K562 (cell line): ENCODE data around the gene WIPF2. TPM values are rescaled to one million over a fixed set of nuclear protein-coding genes. Genes with fewer than 3 reads are reported as not detected.

Experiments used
- ATAC-seq: fragments of 200-7000 bp; cut with Tn5 transposase; 3 replicates; pipeline ENCODE4 v1.9.1; 2020; ENCODE audit warnings: moderate library complexity
- BruUV-seq: library from RNA; stranded (reverse); fragments of 400-500 nt; replicated peaks from 2 replicates; lab custom pipeline; 2021; lab: Mats Ljungman, UMichigan
- CTCF ChIA-PET: fragments of 300-600 bp; formaldehyde crosslinking; extraction: SDS; loops from one replicate; lab custom pipeline; 2021; ENCODE audit warnings: low intra/inter-chr PET ratio; lab: Yijun Ruan, JAX
- POLR2A ChIA-PET: fragments of 300-600, 350-650 bp; sonication (Branson Sonifier 250); formaldehyde crosslinking; extraction: SDS; loops from one replicate; lab custom pipeline; 2021; ENCODE audit warnings: antibody characterized with exemption, inconsistent platforms; lab: Yijun Ruan, JAX
- DNase-seq, 4 experiments: peaks; one replicate each; pipeline versions ENCODE4 v3.0.0 to v3.0.0-alpha.2; 2011 to 2018; ENCODE audit warnings: low spot score in 3 of 4, mixed read lengths in 3 of 4; ENCODE audit errors: extremely low read depth in 1 of 4
- FAIRE-seq: peaks from 2 replicates; lab custom pipeline; 2011; peaks lifted over from hg19 to GRCh38; lab: Jason Lieb, UNC
- H2AFZ ChIP-seq: 2 replicates; pipeline ENCODE4 v1.6.0; 2011; ENCODE audit warnings: low read depth, low read length, control low read depth, inconsistent platforms
- H3K27ac ChIP-seq: fragments of 200-600 bp; 3 replicates; pipeline ENCODE4 v1.8.0; 2011; ENCODE audit warnings: low read depth, mild to moderate bottlenecking, control low read depth, inconsistent platforms, low read length, moderate library complexity, mixed read lengths; ENCODE audit errors: extremely low read depth
- H3K27me3 ChIP-seq, 2 experiments: fragments of 300-600 bp in 1 of 2; 2 replicates in 1 of 2; 3 replicates in 1 of 2; pipeline versions ENCODE4 v1.6.0 to v1.8.0; 2011; ENCODE audit warnings: inconsistent platforms in 2 of 2, low read length in 2 of 2, mild to moderate bottlenecking in 1 of 2, mixed read lengths in 1 of 2, moderate library complexity in 1 of 2; ENCODE audit not compliant: control insufficient read depth in 2 of 2, insufficient read depth in 2 of 2
- H3K36me3 ChIP-seq: fragments of 300-600 bp; 3 replicates; pipeline ENCODE4 v1.8.0; 2011; ENCODE audit warnings: mild to moderate bottlenecking, low read length, inconsistent platforms; ENCODE audit not compliant: control insufficient read depth, insufficient read depth
- H3K4me1 ChIP-seq, 2 experiments: fragments of 200-600 bp in 1 of 2; replicated peaks in 1 of 2; 2 replicates in 1 of 2; 3 replicates in 1 of 2; pipeline versions ENCODE4 v1.5.1 to v1.8.0; 2011; ENCODE audit warnings: inconsistent platforms in 2 of 2, low read length in 2 of 2, mild to moderate bottlenecking in 1 of 2, mixed read lengths in 1 of 2, moderate library complexity in 1 of 2; ENCODE audit not compliant: control insufficient read depth in 2 of 2, insufficient read depth in 2 of 2
- H3K4me2 ChIP-seq: 2 replicates; pipeline ENCODE4 v1.6.1; 2011; ENCODE audit warnings: low read length, control low read depth, inconsistent platforms, mixed read lengths; ENCODE audit not compliant: insufficient read depth
- H3K4me3 ChIP-seq: fragments of 200-600 bp; sonication (generic), shearing (Covaris generic); 2 replicates; pipeline ENCODE4 v1.5.1; 2016; ENCODE audit warnings: control low read depth, inconsistent platforms
- H3K79me2 ChIP-seq: fragments of 200-600 bp; 3 replicates; pipeline ENCODE4 v1.8.0; 2011; ENCODE audit warnings: low read length, inconsistent platforms; ENCODE audit not compliant: control insufficient read depth, insufficient read depth
- H3K9ac ChIP-seq, 2 experiments: 2 replicates each; pipeline versions ENCODE4 v1.6.0 to v1.6.1; 2011; ENCODE audit warnings: low read depth in 2 of 2, low read length in 2 of 2, control low read depth in 1 of 2, inconsistent platforms in 1 of 2, mild to moderate bottlenecking in 1 of 2, mixed read lengths in 1 of 2; ENCODE audit not compliant: insufficient read depth in 1 of 2
- H3K9me1 ChIP-seq: one replicate; pipeline ENCODE4 v1.6.0; 2011; ENCODE audit warnings: inconsistent platforms, mild to moderate bottlenecking, low read length, moderate library complexity; ENCODE audit not compliant: control insufficient read depth, insufficient read depth
- H3K9me3 ChIP-seq: replicated peaks from 2 replicates; pipeline ENCODE4 v1.5.1; 2011; ENCODE audit warnings: low read depth, low read length, inconsistent platforms; ENCODE audit not compliant: control insufficient read depth, insufficient read depth
- H4K20me1 ChIP-seq: replicated peaks from 2 replicates; pipeline ENCODE4 v1.6.1; 2011; ENCODE audit warnings: low read length, inconsistent platforms, mixed read lengths; ENCODE audit not compliant: control insufficient read depth, insufficient read depth
- ARID2 ChIP-seq: fragments of 450-650 bp; IDR thresholded peaks from 2 replicates; pipeline ENCODE4 v1.6.1; 2017; ENCODE audit warnings: antibody characterized with exemption, mild to moderate bottlenecking
- CC2D1A ChIP-seq: fragments of 450-650 bp; IDR thresholded peaks from 2 replicates; pipeline ENCODE4 v1.6.1; 2017; ENCODE audit warnings: mild to moderate bottlenecking
- ELF2 ChIP-seq: fragments of 250-450 bp; sonication (Bioruptor Pico); IDR thresholded peaks from 2 replicates; pipeline ENCODE4 v1.5.0; 2021; ENCODE audit warnings: mild to moderate bottlenecking
- GABPA ChIP-seq: fragments of 200-800 bp; sonication (Bioruptor generic); conservative IDR thresholded peaks from 2 replicates; pipeline ENCODE4 v1.6.1; 2016; ENCODE audit warnings: low read depth, missing genetic modification characterization, missing compliant biosample characterization
- GATA2 ChIP-seq: sonication (generic); formaldehyde crosslinking; IDR thresholded peaks from 2 replicates; pipeline ENCODE4 v1.4.0; 2020; ENCODE audit warnings: mild to moderate bottlenecking, missing genetic modification reagents
- GATAD2A ChIP-seq: fragments of 450-650 bp; IDR thresholded peaks from 2 replicates; pipeline ENCODE4 v1.6.1; 2017
- HDGF ChIP-seq: fragments of 450-650 bp; IDR thresholded peaks from 2 replicates; pipeline ENCODE4 v1.6.1; 2016
- KLF16 ChIP-seq: IDR thresholded peaks from 2 replicates; pipeline ENCODE4 v1.6.1; 2016; ENCODE audit warnings: antibody characterized with exemption
- MITF ChIP-seq: IDR thresholded peaks from 2 replicates; pipeline ENCODE4 v1.6.1; 2014; ENCODE audit warnings: antibody characterized with exemption
- PHTF2 ChIP-seq: fragments of 250-450 bp; sonication (Bioruptor Pico); IDR thresholded peaks from 2 replicates; pipeline ENCODE4 v1.5.0; 2021; ENCODE audit warnings: mild to moderate bottlenecking
- POLR2A ChIP-seq: fragments of 450-650 bp; conservative IDR thresholded peaks from 2 replicates; pipeline ENCODE4 v1.6.1; 2016
- PREB ChIP-seq: sonication (generic); formaldehyde crosslinking; IDR thresholded peaks from 2 replicates; pipeline ENCODE4 v1.8.1; 2023; ENCODE audit warnings: mild to moderate bottlenecking, missing genetic modification reagents
- SMC3 ChIP-seq: conservative IDR thresholded peaks from 2 replicates; pipeline ENCODE4 v1.6.1; 2011; ENCODE audit warnings: low read depth, low read length, improper control_type of control experiment; ENCODE audit not compliant: insufficient read depth
- SOX6 ChIP-seq: fragments of 450-650 bp; IDR thresholded peaks from 2 replicates; pipeline ENCODE4 v1.6.1; 2014; ENCODE audit warnings: mild to moderate bottlenecking
- ZBTB17 ChIP-seq: fragments of 450-650 bp; formaldehyde crosslinking; IDR thresholded peaks from 2 replicates; pipeline ENCODE4 v1.4.0; 2020; ENCODE audit warnings: mild to moderate bottlenecking
- ZC3H8 ChIP-seq: fragments of 450-650 bp; IDR thresholded peaks from 2 replicates; pipeline ENCODE4 v1.6.1; 2017
- ZNF655 ChIP-seq: fragments of 250-450 bp; sonication (Bioruptor Pico); IDR thresholded peaks from 2 replicates; pipeline ENCODE4 v1.5.0; 2021
- ZZZ3 ChIP-seq: fragments of 450-650 bp; IDR thresholded peaks from 2 replicates; pipeline ENCODE4 v1.6.1; 2016; ENCODE audit warnings: antibody characterized with exemption, mild to moderate bottlenecking, moderate library complexity
- WGBS: fragments of 100-300 bp; shearing (Covaris generic); methylation state at CpG from one replicate; pipeline ENCODE4 v1.1.6; 2016; ENCODE audit warnings: low coverage, mixed read lengths; ENCODE audit not compliant: insufficient coverage; ENCODE audit errors: missing lambda C conversion rate; 5-methylcytosine and 5-hydroxymethylcytosine counted together
- in situ Hi-C: fragments of 300-500 bp; cut with MboI; formaldehyde crosslinking; loops from 4 replicates; pipeline ENCODE4 v1.15.0; 2018; ENCODE audit warnings: inconsistent platforms, mixed read lengths
- intact Hi-C: fragments of 100-400 bp; cut with micrococcal nuclease; formaldehyde crosslinking; loops from 2 replicates; pipeline ENCODE4 v1.14.2; 2022
- polyA plus RNA-seq, 8 experiments: library from polyadenylated mRNA; depleted of rRNA in 4 of 8; stranded (reverse) in 5 of 8; unstranded in 3 of 8; fragments of >200 nt; fragmentation: Nextera tagmentation in 2 of 8; fragmentation: Illumina TruSeq in 1 of 8; extraction: Ambion mirVana in 2 of 8; extraction: Trizol in 1 of 8; gene quantifications; 2 replicates each; pipeline versions ENCODE4 v1.2.1 to v1.2.3, GENCODE V29; 2011 to 2014; ENCODE audit warnings: inconsistent platforms in 1 of 8, missing spikeins in 1 of 8
- total RNA-seq, 7 experiments: library from RNA; depleted of rRNA in 6 of 7; stranded (reverse); fragments of >200 nt in 6 of 7; fragmentation: Illumina TruSeq in 2 of 7; extraction: Trizol in 2 of 7; gene quantifications; 2 replicates each; pipeline versions ENCODE4 v1.2.1 to v1.2.3, GENCODE V29; 2011 to 2021; ENCODE audit warnings: low replicate concordance in 1 of 7
- TF ChIP-seq, protein P1 (sequence below): fragments of 450-650 bp; formaldehyde crosslinking; IDR thresholded peaks from 2 replicates; pipeline ENCODE4 v1.4.0; 2020; ENCODE audit warnings: mild to moderate bottlenecking, moderate library complexity

WIPF2 gene
- total and polyA plus RNA-seq, 9 of the 15 experiments (the other 6 are each of a cell fraction or from before 2014, with no cell fraction given): 3.6 to 15.0 (median 5.3) TPM

GRCh38 chr17:40303009-40303657 lies 84.0 kb downstream of the WIPF2 start:
- H3K4me2 ChIP-seq: no peak overlapping the region
- H3K9me1 ChIP-seq: no peaks in the 10 kb centered on the region
- H3K4me3 ChIP-seq: no peak overlapping the region
- ATAC-seq: peak; percentile 48
- H3K36me3 ChIP-seq: peaks cover 68% of the 10 kb centered on the region
- no peaks in the 10 kb centered on the region for H3K27me3 ChIP-seq
- peak in 3 of 4 experiments; percentile 36 to 63 (median 47) for DNase-seq
- BruUV-seq: no TSS peak
- H3K27ac ChIP-seq: no peak overlapping the region
- ChIA-PET POLR2A (interaction anchor here (0.5 to 1.1 kb wide), 3 partner anchors 9 to 592 kb away, joined by 3 to 5 read pairs (median 3); no protein-coding TSS in a partner anchor), CTCF (interaction anchor here (0.7 to 3.7 kb wide), 7 partner anchors 43 to 257 kb away, joined by 3 to 90 read pairs (median 4); no protein-coding TSS in a partner anchor)
- 60% methylated on average over 4 of the region's 4 CpGs for WGBS
- intact Hi-C loops: loop anchor here (1.0 to 10.0 kb wide), 2 partner anchors 52 to 232 kb away; no protein-coding TSS in a partner anchor
- no peak overlapping the region for H3K9ac ChIP-seq
- no peaks in the 10 kb centered on the region for H3K79me2 ChIP-seq
- H3K9me3 ChIP-seq: no peaks in the 10 kb centered on the region
- in situ Hi-C loops: loop anchor here (5.0 kb wide), 1 partner anchor 49 kb away; no protein-coding TSS in a partner anchor
- no peaks in the 10 kb centered on the region for H4K20me1 ChIP-seq
- peaks cover 20 to 21% of the 10 kb centered on the region in 2 experiments for H3K4me1 ChIP-seq
- H2AFZ ChIP-seq: no peak overlapping the region
- FAIRE-seq: peak; percentile 37
- no peak for TF ChIP-seq ZC3H8
- TF ChIP-seq MITF: no peak
- no peak for TF ChIP-seq SOX6
- TF ChIP-seq ELF2 (CRISPR knock-in tag): no peak
- TF ChIP-seq, protein P1, sequence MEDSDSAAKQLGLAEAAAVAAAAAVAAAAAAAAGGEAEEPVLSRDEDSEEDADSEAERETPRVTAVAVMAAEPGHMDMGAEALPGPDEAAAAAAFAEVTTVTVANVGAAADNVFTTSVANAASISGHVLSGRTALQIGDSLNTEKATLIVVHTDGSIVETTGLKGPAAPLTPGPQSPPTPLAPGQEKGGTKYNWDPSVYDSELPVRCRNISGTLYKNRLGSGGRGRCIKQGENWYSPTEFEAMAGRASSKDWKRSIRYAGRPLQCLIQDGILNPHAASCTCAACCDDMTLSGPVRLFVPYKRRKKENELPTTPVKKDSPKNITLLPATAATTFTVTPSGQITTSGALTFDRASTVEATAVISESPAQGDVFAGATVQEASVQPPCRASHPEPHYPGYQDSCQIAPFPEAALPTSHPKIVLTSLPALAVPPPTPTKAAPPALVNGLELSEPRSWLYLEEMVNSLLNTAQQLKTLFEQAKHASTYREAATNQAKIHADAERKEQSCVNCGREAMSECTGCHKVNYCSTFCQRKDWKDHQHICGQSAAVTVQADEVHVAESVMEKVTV: peak; percentile 79
- 0 out of 2 replicates have a peak, but pooled peaks have one; percentile 39 for TF ChIP-seq HDGF
- peak; percentile 94 for TF ChIP-seq ARID2
- no peak for TF ChIP-seq ZBTB17 (CRISPR knock-in tag)
- peak; percentile 22; the same call in 1 of the 2 replicates for TF ChIP-seq POLR2A
- TF ChIP-seq ZNF655 (CRISPR knock-in tag): no peak
- TF ChIP-seq CC2D1A: 0 out of 2 replicates have a peak, but pooled peaks have one; percentile 66
- no peak for TF ChIP-seq PREB (CRISPR knock-in tag)
- TF ChIP-seq GATA2 (CRISPR knock-in tag): peak; percentile 34; the same call in 1 of the 2 replicates
- 0 out of 2 replicates have a peak, but pooled peaks have one; percentile 42 for TF ChIP-seq ZZZ3
- no peak for TF ChIP-seq GABPA (tag)
- no peak for TF ChIP-seq PHTF2 (CRISPR knock-in tag)
- TF ChIP-seq KLF16: peak; percentile 18; the same call in 1 of the 2 replicates
- TF ChIP-seq GATAD2A: no peak
- peak; percentile 81 for TF ChIP-seq SMC3
